ENCODE data around the gene MYH16. TPM values are rescaled to one million over a fixed set of nuclear protein-coding genes. Genes with fewer than 3 reads are reported as not detected.
A peak's percentile ranks its signal among the peaks of the same experiment; 100 is the strongest.

MYH16 gene
- total RNA-seq, 1 experiment from 2014 or later, result not detected

DNA sequence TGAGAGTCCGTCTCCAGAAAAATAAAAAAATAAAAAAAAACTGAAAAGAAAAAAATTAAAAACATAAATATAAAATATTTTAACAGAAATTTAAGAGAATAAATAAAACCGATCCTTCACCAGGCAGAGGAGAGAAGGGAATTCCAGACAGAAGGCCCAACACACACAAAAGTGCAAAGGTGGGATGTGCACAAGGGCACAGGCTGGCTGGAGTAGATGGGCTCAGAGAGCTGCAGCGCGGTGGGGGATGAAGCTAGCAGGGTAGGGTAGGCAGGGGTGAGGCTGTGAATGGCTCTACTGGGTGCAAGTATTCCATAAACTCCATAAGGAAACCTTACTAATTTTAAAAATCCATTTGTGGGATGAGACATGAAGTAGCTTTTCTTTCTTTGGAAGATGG lies 37.4 kb downstream of the MYH16 start:
- Mint-ChIP-seq H3K27me3 (ENCODE audit: insufficient read depth, unreplicated experiment) (no peaks in the 10 kb centered on the region), H3K36me3 (ENCODE audit: insufficient read depth, unreplicated experiment) (no peaks in the 10 kb centered on the region), H3K9me3 (ENCODE audit: unreplicated experiment) (peaks cover 12% of the 10 kb centered on the region), H3K4me3 (ENCODE audit: unreplicated experiment) (no peak overlapping the region), H3K27ac (ENCODE audit: unreplicated experiment) (no peak overlapping the region), H3K4me1 (ENCODE audit: low read depth, unreplicated experiment) (no peaks in the 10 kb centered on the region)
- no peak overlapping the region for H3K4me3 ChIP-seq (ENCODE audit: low read depth, low read length)
- intact Hi-C loops (cut with micrococcal nuclease; ENCODE audit: unreplicated experiment), result loop anchor here (5.0 to 10.0 kb wide), 2 partner anchors 95 to 168 kb away; partner anchors contain the start of gene SMURF1
- H3K4me1 ChIP-seq, result no peaks in the 10 kb centered on the region
- TF ChIP-seq, protein P1, sequence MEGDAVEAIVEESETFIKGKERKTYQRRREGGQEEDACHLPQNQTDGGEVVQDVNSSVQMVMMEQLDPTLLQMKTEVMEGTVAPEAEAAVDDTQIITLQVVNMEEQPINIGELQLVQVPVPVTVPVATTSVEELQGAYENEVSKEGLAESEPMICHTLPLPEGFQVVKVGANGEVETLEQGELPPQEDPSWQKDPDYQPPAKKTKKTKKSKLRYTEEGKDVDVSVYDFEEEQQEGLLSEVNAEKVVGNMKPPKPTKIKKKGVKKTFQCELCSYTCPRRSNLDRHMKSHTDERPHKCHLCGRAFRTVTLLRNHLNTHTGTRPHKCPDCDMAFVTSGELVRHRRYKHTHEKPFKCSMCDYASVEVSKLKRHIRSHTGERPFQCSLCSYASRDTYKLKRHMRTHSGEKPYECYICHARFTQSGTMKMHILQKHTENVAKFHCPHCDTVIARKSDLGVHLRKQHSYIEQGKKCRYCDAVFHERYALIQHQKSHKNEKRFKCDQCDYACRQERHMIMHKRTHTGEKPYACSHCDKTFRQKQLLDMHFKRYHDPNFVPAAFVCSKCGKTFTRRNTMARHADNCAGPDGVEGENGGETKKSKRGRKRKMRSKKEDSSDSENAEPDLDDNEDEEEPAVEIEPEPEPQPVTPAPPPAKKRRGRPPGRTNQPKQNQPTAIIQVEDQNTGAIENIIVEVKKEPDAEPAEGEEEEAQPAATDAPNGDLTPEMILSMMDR (IDR thresholded peaks at IDR 0.05; ENCODE audit: insufficient read depth in 1 of 2, low read depth in 1 of 2, low read length in 1 of 2, severe bottlenecking in 1 of 2, unreplicated experiment in 1 of 2), result no peak
- no peak for DNase-seq
- ChIA-PET CTCF (no interaction called here), POLR2A (no interaction called here)
- H3K36me3 ChIP-seq (ENCODE audit: control insufficient read depth, insufficient read depth, low read length), result no peaks in the 10 kb centered on the region
- BruUV-seq (replicated peaks), result no TSS peak
- H3K27me3 ChIP-seq (replicated peaks; ENCODE audit: control insufficient read depth, insufficient read depth, low read length), result no peaks in the 10 kb centered on the region
- H3K9me3 ChIP-seq, result peaks cover 11% of the 10 kb centered on the region

DNA sequence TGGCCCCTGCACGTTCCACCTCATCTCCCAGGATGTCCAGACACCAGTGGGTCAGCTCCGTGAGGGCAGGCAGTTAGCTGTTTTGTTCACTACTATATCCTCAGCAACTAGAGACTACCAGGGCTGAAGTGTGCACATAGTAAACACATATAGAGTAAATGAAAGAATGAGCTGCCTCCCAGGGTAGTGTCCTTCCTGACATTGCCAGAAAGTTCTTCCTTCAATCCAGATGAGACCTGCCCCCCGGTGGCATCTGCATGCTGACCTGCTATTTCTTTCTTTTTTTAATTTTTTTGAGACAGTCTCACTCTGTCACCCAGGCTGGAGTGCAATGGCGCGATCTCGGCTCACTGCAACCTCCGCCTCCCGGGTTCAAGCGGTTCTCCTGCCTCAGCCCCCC lies 39.1 kb downstream of the MYH16 start:
- Mint-ChIP-seq H3K4me3 (ENCODE audit: unreplicated experiment) (no peak overlapping the region), H3K36me3 (ENCODE audit: insufficient read depth, unreplicated experiment) (no peaks in the 10 kb centered on the region), H3K27ac (ENCODE audit: unreplicated experiment) (no peak overlapping the region), H3K9me3 (ENCODE audit: unreplicated experiment) (peaks cover 12% of the 10 kb centered on the region), H3K4me1 (ENCODE audit: low read depth, unreplicated experiment) (no peaks in the 10 kb centered on the region), H3K27me3 (ENCODE audit: insufficient read depth, unreplicated experiment) (no peaks in the 10 kb centered on the region)
- no peak overlapping the region for H3K4me3 ChIP-seq (ENCODE audit: low read depth, low read length)
- no peaks in the 10 kb centered on the region for H3K4me1 ChIP-seq
- H3K36me3 ChIP-seq (ENCODE audit: control insufficient read depth, insufficient read depth, low read length), result no peaks in the 10 kb centered on the region
- no peaks in the 10 kb centered on the region for H3K27me3 ChIP-seq (replicated peaks; ENCODE audit: control insufficient read depth, insufficient read depth, low read length)
- DNase-seq, result no peak
- peaks cover 11% of the 10 kb centered on the region for H3K9me3 ChIP-seq
- ChIA-PET CTCF (interaction anchor here (0.5 to 1.1 kb wide), 3 partner anchors 170 to 270 kb away, joined by 3 to 9 read pairs (median 3); no protein-coding TSS in a partner anchor), POLR2A (no interaction called here)
- TF ChIP-seq, protein P1 (IDR thresholded peaks at IDR 0.05; ENCODE audit: insufficient read depth in 1 of 2, low read depth in 1 of 2, low read length in 1 of 2, severe bottlenecking in 1 of 2, unreplicated experiment in 1 of 2), result no peak
- intact Hi-C loops (cut with micrococcal nuclease; ENCODE audit: unreplicated experiment), result loop anchor here (5.0 to 10.0 kb wide), 2 partner anchors 97 to 169 kb away; partner anchors contain the start of gene SMURF1
- BruUV-seq (replicated peaks), result no TSS peak

DNA sequence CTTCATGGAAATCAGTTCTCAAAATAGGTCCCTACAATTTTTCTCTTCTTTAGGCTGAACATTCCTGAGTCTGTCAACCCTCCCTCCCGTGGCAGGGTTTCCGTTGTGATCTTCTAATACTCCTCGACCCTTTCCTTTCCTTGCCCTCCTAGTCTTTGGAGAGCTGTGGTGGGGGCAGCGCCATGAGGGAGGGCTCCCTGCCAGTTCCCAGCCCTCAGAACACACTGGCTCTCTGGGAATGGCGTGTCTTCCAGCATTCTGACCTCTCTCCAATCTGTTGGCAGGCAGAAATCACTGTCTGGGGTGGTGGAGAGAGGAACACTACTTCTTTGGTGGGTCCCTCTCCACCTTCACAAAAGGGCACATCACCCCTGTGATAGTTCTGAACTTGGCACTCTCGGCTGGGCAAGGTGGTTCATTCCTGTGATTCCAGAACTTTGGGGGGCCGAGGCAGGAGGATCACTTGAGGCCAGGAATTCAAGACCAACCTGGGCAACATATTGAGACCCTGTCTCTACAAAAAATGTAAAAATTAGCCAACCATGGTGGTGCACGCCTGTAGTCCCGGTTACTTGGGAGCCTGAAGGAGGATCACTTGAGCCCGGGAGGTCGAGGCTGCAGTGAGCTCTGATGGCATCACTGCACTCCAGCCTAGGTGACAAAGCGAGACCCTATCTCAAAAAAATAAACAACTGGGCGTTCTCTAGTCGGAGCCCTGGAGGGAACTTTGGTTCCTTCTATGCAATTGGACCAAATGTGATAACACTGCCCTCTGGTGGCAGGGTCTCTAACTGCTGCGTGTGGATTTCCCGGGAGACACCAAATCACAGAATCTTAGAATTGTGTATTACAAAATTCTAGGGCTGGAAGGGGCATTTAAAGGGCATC lies 39.9 kb downstream of the MYH16 start:
- no peak overlapping the region for H3K4me3 ChIP-seq (ENCODE audit: low read depth, low read length)

More for the DNA sequence above, 39.9 kb downstream of the MYH16 start:
- no peaks in the 10 kb centered on the region for H3K36me3 ChIP-seq (ENCODE audit: control insufficient read depth, insufficient read depth, low read length)
- H3K27me3 Mint-ChIP-seq (ENCODE audit: insufficient read depth, unreplicated experiment), result no peaks in the 10 kb centered on the region
- H3K27me3 ChIP-seq (replicated peaks; ENCODE audit: control insufficient read depth, insufficient read depth, low read length), result no peaks in the 10 kb centered on the region
- CTCF ChIA-PET, result interaction anchor here (1.1 kb wide), 1 partner anchor 271 kb away, joined by 3 read pairs; no protein-coding TSS in a partner anchor
- intact Hi-C loops (cut with micrococcal nuclease; ENCODE audit: unreplicated experiment), result loop anchor here (1.0 to 10.0 kb wide), 4 partner anchors 98 to 272 kb away; partner anchors contain the start of gene SMURF1
- H3K4me1 Mint-ChIP-seq (ENCODE audit: low read depth, unreplicated experiment), result no peaks in the 10 kb centered on the region
- DNase-seq, result peak; percentile 68 to 84
- no peaks in the 10 kb centered on the region for H3K36me3 Mint-ChIP-seq (ENCODE audit: insufficient read depth, unreplicated experiment)
- peaks cover 12% of the 10 kb centered on the region for H3K9me3 Mint-ChIP-seq (ENCODE audit: unreplicated experiment)
- H3K27ac Mint-ChIP-seq (ENCODE audit: unreplicated experiment), result no peak overlapping the region
- POLR2A ChIA-PET, result no interaction called here
- H3K4me1 ChIP-seq, result no peaks in the 10 kb centered on the region
- no peak overlapping the region for H3K4me3 Mint-ChIP-seq (ENCODE audit: unreplicated experiment)
- peaks cover 11% of the 10 kb centered on the region for H3K9me3 ChIP-seq
- TF ChIP-seq, protein P1 (IDR thresholded peaks at IDR 0.05; ENCODE audit: insufficient read depth in 1 of 2, low read depth in 1 of 2, low read length in 1 of 2, severe bottlenecking in 1 of 2, unreplicated experiment in 1 of 2), result peak; percentile 90
- no TSS peak for BruUV-seq (replicated peaks)
